SK-N-SH treated with all-trans-retinoic acid at 6 μM for 48 hours (cell line): Measurements from ENCODE around the gene SMIM22.
A peak's percentile ranks its signal among the peaks of the same experiment; 100 is the strongest.

ENCODE experiments used
- ATAC-seq: fragments of 200-7000 bp; cut with Tn5 transposase; 3 replicates; pipeline ENCODE4 v1.9.1; 2020; ENCODE audit warnings: mild to moderate bottlenecking, moderate library complexity
- ARNTL ChIP-seq: fragments of 450-650 bp; formaldehyde crosslinking; IDR thresholded peaks from 2 replicates; pipeline ENCODE4 v1.5.0; 2020; ENCODE audit warnings: low read depth, mild to moderate bottlenecking, moderate library complexity, borderline replicate concordance
- BACH2 ChIP-seq: fragments of 250-450 bp; sonication (Bioruptor Pico); IDR thresholded peaks from 2 replicates; pipeline ENCODE4 v1.9.0; 2021; ENCODE audit warnings: mild to moderate bottlenecking, borderline replicate concordance
- CREB5 ChIP-seq: fragments of 250-450 bp; sonication (Bioruptor Pico); IDR thresholded peaks from 2 replicates; pipeline ENCODE4 v1.5.1; 2020; ENCODE audit warnings: low read depth, mild to moderate bottlenecking, moderate library complexity
- CSDC2 ChIP-seq: fragments of 250-450 bp; sonication (Bioruptor Pico); IDR thresholded peaks from 2 replicates; pipeline ENCODE4 v1.5.0; 2020; ENCODE audit warnings: mild to moderate bottlenecking, moderate library complexity
- ESRRG ChIP-seq: fragments of 250-450 bp; sonication (Bioruptor Pico); IDR thresholded peaks from 2 replicates; pipeline ENCODE4 v1.6.1; 2021; ENCODE audit warnings: mild to moderate bottlenecking
- GLIS3 ChIP-seq: fragments of 250-450 bp; sonication (Bioruptor Pico); IDR thresholded peaks from 2 replicates; pipeline ENCODE4 v1.5.0; 2020; ENCODE audit warnings: mild to moderate bottlenecking, moderate library complexity
- ISL1 ChIP-seq: fragments of 250-450 bp; sonication (Bioruptor Pico); IDR thresholded peaks from 2 replicates; pipeline ENCODE4 v2.1.2; 2022; ENCODE audit warnings: mild to moderate bottlenecking, moderate library complexity
- OSR1 ChIP-seq: fragments of 250-450 bp; sonication (Bioruptor Pico); IDR thresholded peaks from 2 replicates; pipeline ENCODE4 v1.8.0; 2022; ENCODE audit warnings: moderate library complexity, mild to moderate bottlenecking, inconsistent platforms
- PATZ1 ChIP-seq: fragments of 250-450 bp; sonication (Bioruptor Pico); IDR thresholded peaks from 2 replicates; pipeline ENCODE4 v1.8.0; 2020; ENCODE audit warnings: mild to moderate bottlenecking, moderate library complexity, borderline replicate concordance
- POU6F1 ChIP-seq: fragments of 250-450 bp; sonication (Bioruptor Pico); IDR thresholded peaks from 2 replicates; pipeline ENCODE4 v1.8.0; 2021; ENCODE audit warnings: low read depth, mild to moderate bottlenecking, moderate library complexity, borderline replicate concordance
- PPARA ChIP-seq: fragments of 250-450 bp; sonication (Bioruptor Pico); IDR thresholded peaks from 2 replicates; pipeline ENCODE4 v1.5.0; 2020; ENCODE audit warnings: mild to moderate bottlenecking, borderline replicate concordance
- RARB ChIP-seq: fragments of 250-450 bp; sonication (Bioruptor Pico); IDR thresholded peaks from 2 replicates; pipeline ENCODE4 v1.8.0; 2021; ENCODE audit warnings: mild to moderate bottlenecking, moderate library complexity
- SNAI2 ChIP-seq: fragments of 250-450 bp; sonication (Bioruptor Pico); IDR thresholded peaks from 2 replicates; pipeline ENCODE4 v1.5.0; 2020; ENCODE audit warnings: mild to moderate bottlenecking, moderate library complexity
- TCF4 ChIP-seq: fragments of 250-450 bp; sonication (Bioruptor Pico); IDR thresholded peaks from 2 replicates; pipeline ENCODE4 v1.8.0; 2021; ENCODE audit warnings: mild to moderate bottlenecking, moderate library complexity, borderline replicate concordance
- TOX ChIP-seq: fragments of 250-450 bp; sonication (Bioruptor Pico); IDR thresholded peaks from 2 replicates; pipeline ENCODE4 v1.8.0; 2021; ENCODE audit warnings: mild to moderate bottlenecking, moderate library complexity, borderline replicate concordance
- TSHZ2 ChIP-seq: fragments of 250-450 bp; sonication (Bioruptor Pico); IDR thresholded peaks from 2 replicates; pipeline ENCODE4 v1.5.0; 2020; ENCODE audit warnings: mild to moderate bottlenecking, moderate library complexity
- ZFP3 ChIP-seq: fragments of 250-450 bp; sonication (Bioruptor Pico); IDR thresholded peaks from 2 replicates; pipeline ENCODE4 v1.5.0; 2020; ENCODE audit warnings: mild to moderate bottlenecking, moderate library complexity
- ZFP30 ChIP-seq: fragments of 450-650 bp; formaldehyde crosslinking; IDR thresholded peaks from 2 replicates; pipeline ENCODE4 v1.5.0; 2022; ENCODE audit warnings: mild to moderate bottlenecking, moderate library complexity
- ZNF70 ChIP-seq: fragments of 450-650 bp; formaldehyde crosslinking; IDR thresholded peaks from 2 replicates; pipeline ENCODE4 v1.5.0; 2020; ENCODE audit warnings: mild to moderate bottlenecking, moderate library complexity
- ZNF8 ChIP-seq: fragments of 450-650 bp; formaldehyde crosslinking; IDR thresholded peaks from 2 replicates; pipeline ENCODE4 v1.5.0; 2020; ENCODE audit warnings: mild to moderate bottlenecking, moderate library complexity

SMIM22 gene

DNA sequence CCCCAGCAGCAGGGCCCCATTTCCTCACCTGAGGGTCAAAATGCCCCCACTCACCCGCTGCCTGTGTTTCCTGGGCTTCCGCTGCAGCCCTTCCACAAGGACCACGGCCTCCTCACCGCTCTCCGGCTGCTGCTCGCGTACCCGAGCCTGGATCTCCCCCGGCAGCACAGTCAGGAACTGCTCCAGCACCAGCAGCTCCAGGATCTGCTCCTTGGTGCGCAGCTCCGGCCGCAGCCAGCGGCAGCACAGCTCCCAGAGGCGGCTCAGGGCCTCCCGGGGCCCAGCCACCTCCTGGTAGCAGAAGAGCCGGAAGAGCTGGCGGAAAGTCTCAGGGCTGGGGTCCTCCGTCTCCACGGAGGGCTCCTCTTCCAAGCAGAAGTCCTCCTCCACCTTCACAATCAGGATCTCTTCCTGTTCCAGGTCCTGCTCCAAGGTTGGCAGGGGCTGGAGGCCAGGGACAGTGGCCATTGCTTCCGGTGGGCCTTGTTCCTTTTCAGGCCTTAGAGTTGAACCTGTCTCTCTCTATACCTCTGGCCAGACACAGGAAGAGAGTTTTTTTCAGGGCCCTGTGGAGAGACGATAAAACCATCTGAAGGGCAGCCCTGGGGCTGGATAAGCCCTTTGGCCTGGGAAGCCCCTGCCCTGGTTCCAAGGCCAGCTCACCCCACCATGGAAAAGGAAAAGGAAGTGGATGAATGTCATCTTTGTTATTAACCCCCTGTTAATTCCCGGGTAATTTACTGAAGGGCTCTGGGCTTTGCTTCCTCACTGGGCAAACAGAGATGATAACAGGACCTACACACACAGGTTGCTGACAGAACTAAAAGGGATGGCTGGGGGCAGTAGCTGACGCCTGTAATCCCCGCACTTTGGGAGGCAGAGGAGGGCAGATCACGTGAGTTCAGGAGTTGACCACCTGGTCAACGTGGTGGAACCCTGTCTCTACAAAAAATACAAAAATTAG is 29.4 kb upstream of the SMIM22 start (continued):
- no peak for TF ChIP-seq RARB (CRISPR knock-in tag)
- no peak for TF ChIP-seq TCF4 (CRISPR knock-in tag)
- no peak for TF ChIP-seq ESRRG (CRISPR knock-in tag)

DNA sequence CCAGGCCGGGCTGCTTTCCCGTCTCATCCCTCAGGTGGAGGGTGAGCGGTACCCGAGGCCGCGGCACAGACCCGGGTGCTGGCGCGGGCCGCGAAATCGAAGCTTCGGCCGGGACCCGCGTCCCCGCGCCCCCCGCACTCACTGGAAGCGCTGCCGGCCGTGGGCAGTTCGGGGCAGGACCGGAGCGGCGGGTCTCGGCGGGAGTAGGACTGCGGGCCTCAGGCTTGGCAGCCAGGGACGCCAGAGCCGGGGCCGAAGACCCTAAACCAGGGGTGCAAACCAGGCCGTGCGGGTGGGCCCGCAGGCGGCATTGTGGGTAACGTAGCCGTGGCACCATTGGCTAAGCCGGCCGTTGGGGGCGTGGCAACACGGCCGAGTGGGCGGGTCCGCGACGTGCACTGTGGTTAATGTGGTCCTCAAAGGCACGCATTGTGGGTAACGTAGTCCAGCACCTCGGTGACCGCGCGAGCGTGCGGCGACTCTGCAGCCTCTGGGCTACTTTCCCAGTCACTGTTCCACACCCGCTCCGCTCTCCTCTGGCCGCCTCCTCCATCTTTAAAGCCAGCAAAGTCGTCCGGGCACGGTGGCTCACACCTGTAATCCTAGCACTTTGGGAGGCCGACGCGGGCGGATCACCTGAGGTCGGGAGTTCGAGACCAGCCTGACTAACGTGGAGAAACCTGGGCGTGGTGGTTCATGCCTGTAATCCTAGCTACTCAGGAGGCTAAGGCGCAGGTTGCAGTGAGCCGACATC is 28.1 kb upstream of the SMIM22 start, which contains the start of gene ZNF500:
Gene ZNF500 (minus strand): TSS at position 288 of the 754 bp plus-strand sequence. CDS start 1,184 bp downstream, outside the sequence.
- peak; percentile 96 for ATAC-seq
- TF ChIP-seq BACH2 (CRISPR knock-in tag) (no peak), TSHZ2 (peak; percentile 50; the same call in 1 of the 2 replicates)

GRCh38 chr16:4767872-4768548 is 27.2 kb upstream of the SMIM22 start:
- ATAC-seq, result no peak
- TF ChIP-seq GLIS3 (CRISPR knock-in tag), result no peak
- TF ChIP-seq ZFP3, result no peak
- no peak for TF ChIP-seq ARNTL (CRISPR knock-in tag)
- no peak for TF ChIP-seq CSDC2 (CRISPR knock-in tag)
- no peak for TF ChIP-seq SNAI2 (CRISPR knock-in tag)
- TF ChIP-seq PPARA (CRISPR knock-in tag), result no peak

DNA sequence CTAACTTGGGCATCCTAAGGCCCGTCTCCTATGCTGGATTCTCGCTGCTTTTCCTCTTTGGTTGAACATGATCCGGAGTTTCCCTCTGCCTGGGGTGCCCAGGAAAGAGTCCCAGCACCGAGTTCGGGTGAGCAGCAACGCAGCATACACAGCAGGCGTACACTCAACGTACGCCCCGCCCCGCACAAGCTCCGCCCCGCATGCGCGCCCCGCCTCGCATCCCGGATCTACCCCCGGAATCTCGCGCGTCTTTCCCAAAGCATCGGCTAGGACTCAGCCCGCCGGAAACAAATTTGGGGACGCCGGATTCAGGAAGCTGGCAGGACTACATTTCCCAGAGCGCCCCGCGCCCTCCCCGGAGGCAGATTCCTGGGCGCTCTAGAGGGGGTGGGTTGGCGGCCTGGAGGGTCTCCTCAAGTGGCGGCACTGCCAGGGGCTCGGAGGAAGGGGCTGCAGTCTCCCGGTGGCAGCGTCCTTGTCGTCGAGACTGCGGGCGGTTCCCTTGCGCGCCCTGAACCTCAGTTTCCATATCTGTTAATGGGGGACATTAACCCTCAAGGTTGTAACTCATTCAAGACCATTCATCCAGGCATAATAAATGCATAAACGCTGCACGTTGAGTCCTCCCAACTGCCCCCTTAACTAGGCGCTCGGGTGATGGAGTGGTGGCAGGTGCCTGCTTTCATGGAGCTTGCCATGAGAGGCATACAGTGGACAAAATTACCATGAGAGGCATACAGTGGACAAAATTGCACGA is 26.4 kb upstream of the SMIM22 start:
- peak; percentile 91 for ATAC-seq
- TF ChIP-seq SNAI2 (CRISPR knock-in tag), result no peak
- no peak for TF ChIP-seq CREB5 (CRISPR knock-in tag)
- no peak for TF ChIP-seq ISL1 (CRISPR knock-in tag)
- no peak for TF ChIP-seq BACH2 (CRISPR knock-in tag)
- no peak for TF ChIP-seq ZFP30
- TF ChIP-seq ARNTL (CRISPR knock-in tag), result no peak
- no peak for TF ChIP-seq PATZ1 (CRISPR knock-in tag)
- no peak for TF ChIP-seq TOX (CRISPR knock-in tag)
- no peak for TF ChIP-seq ZNF70 (CRISPR knock-in tag)
- no peak for TF ChIP-seq ESRRG (CRISPR knock-in tag)
- TF ChIP-seq OSR1 (CRISPR knock-in tag), result no peak
- no peak for TF ChIP-seq TSHZ2
- TF ChIP-seq POU6F1 (CRISPR knock-in tag), result no peak
- no peak for TF ChIP-seq ZFP3
- TF ChIP-seq TCF4 (CRISPR knock-in tag), result no peak
- no peak for TF ChIP-seq GLIS3 (CRISPR knock-in tag)
- TF ChIP-seq RARB (CRISPR knock-in tag), result no peak
- no peak for TF ChIP-seq ZNF8 (CRISPR knock-in tag)
